NCI-H82 treated with DMSO at 0.1 percent for 48 hours (cell line): ENCODE data around the gene KIDINS220.
A peak's percentile ranks its signal among the peaks of the same experiment; 100 is the strongest.
"Not testable (repeated sequence)": the region's sequence is repeated elsewhere in the genome, so short reads cannot be mapped to it uniquely, and the experiment has no call there.

Source experiments
- DNase-seq: peaks from one replicate; lab custom pipeline; 2025; ENCODE audit not compliant: unreplicated experiment; lab: John Stamatoyannopoulos, UW

KIDINS220 gene

DNA sequence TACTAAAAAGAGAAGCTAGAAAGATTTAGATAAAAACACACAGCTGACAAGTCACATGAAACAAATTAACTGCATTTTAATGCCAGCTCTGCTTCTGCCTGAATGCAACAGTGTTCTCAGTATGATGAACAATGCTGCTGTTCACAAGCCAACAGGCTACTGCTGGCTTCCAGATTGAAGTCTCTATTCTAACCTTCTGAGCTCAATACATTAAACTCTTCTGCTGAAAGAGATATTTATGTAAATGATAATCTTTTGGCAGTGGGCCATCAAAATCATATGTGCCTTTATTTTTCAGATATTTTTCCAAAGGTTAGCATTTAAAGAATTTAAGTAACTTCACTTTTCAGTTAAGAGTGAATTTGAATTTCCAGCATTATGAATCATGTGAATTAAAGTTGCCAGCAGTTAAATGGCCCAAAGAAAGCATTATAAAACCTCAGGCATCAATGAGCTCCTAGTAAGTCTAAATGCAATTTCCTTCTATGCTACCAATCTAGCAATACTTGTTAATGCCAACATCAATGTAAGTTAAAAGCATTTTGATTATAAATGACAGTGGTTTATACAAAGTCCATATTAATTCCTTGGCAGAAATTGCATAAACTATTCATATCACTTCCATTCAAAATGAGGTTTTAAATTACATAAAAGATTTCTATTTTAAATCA lies 83.2 kb downstream of the KIDINS220 start:
- no peak for DNase-seq

DNA sequence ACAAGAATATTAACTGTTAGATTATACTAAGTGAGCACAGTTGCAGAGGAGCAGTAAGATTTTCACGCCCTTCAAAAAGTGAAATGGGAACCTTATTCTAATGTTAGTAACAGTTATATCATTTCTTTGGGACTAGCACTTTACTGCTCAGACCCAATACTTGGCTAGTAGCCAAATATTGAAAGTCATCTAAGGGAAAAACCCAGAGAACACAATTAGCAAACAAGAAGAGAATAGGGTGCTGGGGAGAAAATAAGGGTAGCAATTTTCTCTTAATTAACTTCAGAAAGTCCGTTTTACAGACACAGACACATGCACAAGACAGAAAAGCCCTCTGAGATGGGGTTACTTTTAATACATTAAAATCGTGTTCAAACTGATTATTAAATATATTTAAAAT lies 83.8 kb downstream of the KIDINS220 start:
- no peak for DNase-seq

DNA sequence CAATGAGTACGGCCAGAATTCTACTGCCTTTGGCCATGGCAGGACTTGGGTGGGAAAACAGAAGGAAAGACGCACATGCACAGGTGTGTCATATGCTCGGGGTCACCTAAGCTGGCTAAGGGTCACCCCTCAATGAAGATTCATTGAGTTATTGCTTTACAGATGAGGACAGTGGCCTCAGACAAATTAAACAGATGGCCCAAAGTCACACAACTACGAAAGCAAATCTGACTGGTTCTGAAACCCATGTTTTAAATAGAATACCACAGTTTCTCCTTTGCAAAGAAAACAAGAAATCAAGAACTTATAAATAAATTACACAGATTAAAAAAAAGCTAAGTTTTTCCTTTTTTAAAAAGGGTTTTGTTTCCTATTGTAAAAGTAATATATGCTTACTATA lies 85.0 kb downstream of the KIDINS220 start:
- DNase-seq: peak; percentile 19

DNA sequence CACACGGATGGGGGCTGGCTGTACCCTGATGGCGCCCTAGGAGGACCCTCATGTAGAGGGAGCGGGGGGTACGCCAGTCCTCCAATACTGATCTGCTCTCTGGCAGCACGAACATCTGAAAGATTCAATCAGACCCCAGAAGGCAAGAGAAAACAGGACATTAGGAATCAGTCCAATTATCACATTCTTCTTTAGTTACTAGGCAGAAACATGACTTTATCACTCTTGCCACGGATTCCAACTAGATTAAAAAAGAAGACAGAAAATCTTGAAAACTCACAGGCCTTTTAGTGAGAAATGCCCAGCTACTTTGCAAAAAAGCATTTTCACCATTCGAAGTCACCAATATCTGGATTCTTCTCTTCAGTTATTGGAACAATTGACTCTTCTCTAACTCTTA lies 87.2 kb downstream of the KIDINS220 start:
- no peak for DNase-seq

DNA sequence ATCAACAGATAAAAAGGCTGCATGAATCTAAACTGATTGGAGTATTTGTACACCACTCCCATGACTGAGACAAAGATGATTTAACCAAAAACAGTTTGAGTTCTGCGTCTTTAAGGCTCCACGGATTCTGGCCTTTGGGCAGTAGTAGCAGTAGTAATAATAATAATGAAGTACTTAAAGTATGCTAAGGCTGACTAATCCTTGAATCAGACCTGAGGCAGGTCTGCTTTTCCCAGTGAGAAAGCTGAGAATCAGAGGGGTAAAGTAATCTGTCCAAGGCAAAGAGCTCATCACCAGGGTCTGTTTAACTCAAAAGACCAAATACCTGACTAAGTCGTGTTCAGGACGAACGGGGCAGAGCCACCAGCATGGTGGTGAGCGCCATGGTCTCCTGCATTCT lies 94.2 kb downstream of the KIDINS220 start:
- no peak for DNase-seq

DNA sequence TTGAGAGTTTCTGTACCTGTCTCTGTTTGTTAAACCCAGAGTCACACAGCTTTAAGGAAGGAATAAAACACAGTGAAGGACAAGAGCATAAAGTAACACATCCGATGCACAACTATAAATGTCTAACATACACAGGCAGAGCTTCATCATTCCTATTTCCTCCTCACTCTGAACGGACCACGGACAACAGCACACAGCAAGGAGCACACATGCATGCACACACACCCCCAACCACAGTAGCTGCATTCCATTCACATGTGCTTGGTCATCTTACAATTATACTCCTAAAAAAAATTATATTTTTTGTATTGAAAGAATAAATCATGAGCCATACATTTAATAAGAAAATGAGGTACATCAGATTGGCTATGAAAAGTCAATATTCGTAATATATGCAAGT lies 97.3 kb downstream of the KIDINS220 start:
- no peak for DNase-seq

DNA sequence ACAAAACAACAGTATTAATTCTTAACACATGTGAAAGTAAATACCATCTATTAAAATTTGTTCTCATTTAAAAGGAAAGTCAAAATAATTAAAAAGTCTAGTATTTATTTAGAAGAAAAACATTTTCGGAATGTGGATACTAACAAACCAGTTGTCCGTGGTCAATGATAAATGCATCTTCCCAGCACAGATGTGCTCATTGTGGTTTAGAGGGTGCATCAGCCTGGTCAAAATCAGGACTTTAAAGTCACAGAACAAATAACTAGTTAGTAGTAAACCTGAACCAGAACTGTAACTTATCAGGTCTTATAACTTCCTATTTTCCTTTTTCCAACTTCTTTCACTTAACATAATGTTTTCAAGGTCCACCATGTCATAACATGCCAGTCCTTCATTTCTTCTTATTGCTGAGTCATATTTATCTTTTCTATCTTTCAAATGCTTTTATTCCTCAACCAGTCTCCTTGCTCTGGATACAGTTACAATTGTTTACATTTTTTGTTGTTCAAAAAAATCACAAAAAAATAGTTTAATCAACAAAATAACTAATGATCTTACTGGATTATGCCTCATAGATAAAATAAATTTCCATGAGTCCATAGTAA lies 99.7 kb downstream of the KIDINS220 start:
- no peak for DNase-seq

DNA sequence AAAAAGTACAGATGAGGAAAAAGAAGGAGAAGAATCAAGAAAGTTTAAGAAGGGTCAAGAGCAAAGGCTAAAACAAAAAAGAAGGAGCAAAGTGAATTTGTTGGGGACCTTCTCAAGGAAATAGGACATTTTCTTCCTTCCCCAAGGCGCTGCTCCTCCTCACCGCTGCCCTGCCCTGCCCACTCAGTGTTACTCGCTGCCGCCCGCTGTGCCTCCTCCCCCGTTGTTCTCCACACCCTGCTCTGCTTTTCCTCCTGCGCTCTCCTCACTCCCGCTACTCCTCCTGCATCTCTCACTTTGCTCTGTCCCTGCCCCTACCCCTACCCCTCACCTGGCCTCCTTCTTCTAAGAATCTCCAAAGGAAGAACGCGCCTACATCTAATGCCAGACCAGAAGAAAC lies 104.8 kb downstream of the KIDINS220 start:
- no peak for DNase-seq

DNA sequence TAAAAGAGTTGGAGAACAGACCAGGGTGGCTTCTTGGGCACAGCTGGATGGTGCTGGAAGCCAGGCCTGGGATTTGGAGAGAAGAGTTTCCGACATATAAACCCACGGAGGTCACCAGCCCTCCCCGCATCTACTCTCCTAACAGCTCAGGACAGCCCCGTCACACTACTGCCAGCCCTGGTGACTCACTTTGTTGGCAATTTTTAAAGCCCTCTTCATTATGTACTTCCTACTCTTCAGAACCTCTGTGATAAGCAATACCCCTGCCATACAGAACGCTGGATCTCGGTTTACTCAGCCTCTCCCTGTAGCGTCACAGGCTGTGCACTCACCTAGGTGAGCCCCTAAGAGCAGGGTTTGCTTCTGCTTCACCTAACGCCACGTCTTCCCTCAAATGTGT lies 107.5 kb downstream of the KIDINS220 start:
- DNase-seq: no peak

DNA sequence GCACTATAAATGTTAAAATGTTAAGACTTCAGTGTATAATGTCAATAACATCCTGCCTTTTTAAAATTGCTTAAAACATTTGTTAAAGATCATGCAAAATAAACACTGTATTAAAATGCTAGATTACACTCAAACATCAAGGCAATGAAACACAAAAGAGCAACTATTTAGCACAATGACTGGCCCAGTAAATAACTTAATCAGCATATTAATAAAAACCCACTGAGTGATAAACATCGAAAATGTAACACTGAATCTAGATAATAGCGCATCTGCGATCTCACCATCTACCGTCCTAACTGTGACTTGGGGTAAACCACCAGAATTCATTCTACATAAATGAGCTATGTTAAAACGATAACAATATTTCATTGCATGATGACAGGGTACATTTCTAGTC lies 108.3 kb downstream of the KIDINS220 start:
- not testable (repeated sequence) for DNase-seq

DNA sequence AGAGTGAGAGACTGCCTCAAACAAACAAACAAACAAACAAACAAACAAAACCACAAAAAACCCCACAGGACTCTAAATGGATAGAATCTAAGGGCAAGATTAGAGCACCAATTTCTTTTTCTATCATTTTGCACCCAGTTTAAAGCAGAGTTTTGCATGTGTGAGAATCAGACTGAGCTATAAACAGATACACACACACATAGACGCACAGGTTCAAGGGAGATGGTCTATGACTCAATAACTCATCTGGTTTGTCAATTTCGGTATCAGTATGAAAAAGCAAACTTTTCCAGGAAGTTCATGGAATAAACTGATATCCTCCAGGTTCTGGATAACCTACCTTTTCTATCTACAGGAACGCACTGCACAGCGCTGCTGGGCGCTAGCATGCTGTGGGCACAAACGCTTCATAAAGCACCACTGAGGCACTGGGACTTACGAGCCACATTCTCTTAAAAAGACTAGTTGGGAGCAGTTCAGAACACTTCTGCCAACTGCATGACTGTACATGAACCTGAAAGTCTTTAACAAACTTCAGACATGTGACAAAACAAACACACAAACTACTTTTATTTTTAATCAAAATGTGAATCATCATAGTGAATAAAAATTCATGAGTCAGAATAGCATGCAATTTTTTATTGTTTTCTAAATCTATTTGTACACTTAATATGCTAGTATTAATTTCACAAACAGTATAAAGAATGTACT lies 109.0 kb downstream of the KIDINS220 start:
- no peak for DNase-seq

DNA sequence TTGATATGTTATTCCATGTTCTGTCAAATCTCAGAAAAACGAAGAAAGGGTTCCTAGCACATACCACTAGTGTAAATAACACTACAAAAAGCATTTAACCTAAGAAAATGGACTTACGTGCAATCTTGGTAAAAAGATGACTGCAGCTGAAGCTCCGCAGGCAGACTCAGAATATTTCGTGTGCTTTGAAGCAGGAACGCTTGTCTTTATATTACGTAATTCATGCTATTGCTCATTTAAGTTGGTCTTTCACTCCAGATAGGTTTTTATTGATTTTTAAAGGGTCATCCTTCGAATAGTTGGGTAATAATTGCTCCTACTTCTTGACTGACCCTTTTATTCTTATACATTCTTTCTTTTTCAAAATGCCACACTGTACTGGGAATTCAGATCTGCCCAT lies 111.6 kb downstream of the KIDINS220 start:
- DNase-seq: no peak

DNA sequence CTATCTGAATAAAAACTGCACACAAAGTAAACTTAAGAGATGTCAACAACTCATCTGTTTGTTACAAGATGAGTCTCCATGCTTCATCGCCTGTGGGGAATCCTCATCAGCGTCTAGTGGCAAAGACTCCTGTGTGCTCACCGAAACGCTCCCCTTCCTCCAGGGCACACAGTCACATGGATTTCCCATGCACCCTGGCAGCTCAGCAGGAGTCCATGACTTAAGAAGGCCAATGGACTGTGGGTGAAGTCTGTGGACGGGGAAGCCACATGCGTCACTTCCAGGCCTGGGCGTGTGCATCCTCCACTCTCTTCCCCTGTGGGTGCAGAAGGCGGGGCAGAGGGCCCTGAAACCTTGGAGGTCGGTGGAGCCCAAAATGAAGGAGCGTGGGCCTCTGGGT lies 114.4 kb downstream of the KIDINS220 start:
- no peak for DNase-seq

DNA sequence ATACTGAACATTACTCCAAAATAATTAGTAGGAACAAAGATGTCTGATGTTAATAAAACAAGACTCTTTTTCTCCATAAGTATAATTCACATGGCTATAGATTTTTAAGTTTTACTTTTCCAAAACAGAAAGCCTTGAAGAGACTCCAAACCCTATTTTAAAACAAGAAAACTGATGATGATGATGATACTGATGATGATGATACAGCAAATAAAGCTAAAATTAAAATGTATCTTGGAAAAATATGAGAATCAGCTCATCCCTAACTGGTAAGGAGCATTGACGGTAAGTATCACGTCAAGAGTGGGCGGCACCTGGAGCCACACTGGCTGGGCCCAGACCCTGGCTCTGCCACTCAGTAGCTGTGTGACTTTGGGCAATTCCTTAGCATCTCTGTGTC lies 116.0 kb downstream of the KIDINS220 start:
- DNase-seq: no peak

DNA sequence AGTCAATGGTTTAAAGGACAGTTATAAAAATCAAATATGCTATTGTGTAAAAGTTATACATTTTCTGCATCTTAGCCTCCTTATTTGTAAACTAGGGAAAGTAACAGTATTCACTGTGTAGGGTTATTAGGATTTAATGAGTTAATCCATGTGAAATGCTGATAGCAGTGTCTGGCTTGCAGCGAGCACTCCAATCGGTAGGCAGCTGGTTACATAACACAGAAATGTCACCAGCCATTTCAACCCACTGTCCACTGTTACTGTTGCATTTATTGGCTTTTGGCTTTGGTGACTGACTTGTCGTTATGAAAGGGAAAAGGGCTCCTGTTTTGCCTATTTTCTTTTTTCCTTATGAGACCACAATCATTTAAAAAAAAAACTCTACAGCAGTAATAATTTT lies 116.7 kb downstream of the KIDINS220 start:
- DNase-seq: no peak

DNA sequence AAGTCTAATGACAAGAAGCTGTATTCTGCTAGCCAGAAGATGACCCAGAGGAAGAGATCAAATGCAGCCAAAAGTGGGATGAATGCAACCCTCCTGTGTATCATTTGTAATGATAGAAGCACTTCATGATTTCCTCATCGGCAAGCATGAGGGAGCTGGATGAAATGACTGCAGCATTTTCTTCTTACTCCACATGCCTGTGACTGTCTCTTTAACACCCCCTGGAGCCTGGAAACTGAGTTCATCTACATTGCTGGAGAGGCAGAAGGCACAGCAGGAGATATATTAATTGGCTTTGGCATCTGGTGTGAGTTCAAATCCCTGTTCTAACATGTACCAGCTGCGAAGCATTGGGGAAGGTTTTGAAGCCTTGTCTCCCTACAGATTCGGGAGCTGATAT lies 117.9 kb downstream of the KIDINS220 start:
- peak; percentile 50 for DNase-seq

DNA sequence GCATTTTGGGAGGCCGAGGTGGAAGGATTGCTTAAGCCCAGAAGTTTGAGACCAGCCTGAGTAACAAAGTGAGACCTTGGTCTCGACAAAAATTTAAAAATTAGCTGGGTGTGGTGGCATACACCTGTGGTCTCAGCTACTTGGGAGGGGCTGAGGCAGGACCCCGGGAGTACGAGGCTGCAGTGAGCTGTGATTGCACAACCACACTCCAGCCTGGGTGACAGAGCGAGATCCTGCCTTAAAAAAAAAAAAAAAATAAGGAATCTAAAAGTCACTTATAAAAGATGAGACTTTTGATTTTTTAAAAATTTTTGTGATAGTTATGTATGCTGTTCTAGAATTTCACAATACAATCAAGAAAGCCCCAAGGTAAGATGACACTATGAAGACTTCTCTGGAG lies 122.4 kb downstream of the KIDINS220 start:
- DNase-seq: no peak

DNA sequence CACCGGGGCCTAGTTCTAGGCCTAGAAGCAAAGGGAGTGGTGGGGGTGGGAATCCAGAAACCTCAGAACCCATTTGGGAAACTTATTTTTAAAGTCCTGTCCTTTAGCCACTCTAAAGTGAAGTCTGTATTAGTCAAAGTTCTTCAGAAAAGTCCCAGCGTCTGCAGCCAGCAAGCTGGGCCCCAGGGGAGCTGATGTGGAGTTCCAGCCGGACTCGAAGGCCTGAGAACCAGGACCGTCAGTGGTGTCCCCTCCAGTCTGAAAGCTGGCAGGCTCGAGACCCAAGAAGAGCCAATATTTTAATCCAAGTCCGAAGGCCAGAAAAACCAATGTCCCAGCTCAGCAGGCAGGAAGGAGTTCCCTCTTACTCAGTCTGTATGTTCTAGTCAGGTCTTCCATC lies 123.1 kb downstream of the KIDINS220 start:
- DNase-seq: no peak

DNA sequence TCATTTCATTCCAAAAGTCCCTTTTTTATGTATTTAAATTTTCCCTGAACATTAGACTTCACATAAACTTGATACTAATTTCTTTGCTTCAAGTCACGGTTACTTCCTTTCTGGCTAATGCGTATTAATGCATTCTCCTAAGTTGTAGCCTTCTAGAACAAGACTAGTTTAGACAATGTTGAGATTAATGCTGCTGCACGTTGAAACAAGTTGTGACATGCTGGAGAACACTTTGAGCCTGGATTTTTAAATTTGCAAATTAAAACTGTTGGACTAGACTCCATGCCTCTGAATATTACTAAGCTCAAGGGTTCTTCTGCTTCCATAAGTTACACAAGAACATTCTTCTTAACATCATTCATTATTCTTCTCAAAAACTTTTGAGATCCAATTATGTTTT lies 126.5 kb downstream of the KIDINS220 start:
- no peak for DNase-seq

DNA sequence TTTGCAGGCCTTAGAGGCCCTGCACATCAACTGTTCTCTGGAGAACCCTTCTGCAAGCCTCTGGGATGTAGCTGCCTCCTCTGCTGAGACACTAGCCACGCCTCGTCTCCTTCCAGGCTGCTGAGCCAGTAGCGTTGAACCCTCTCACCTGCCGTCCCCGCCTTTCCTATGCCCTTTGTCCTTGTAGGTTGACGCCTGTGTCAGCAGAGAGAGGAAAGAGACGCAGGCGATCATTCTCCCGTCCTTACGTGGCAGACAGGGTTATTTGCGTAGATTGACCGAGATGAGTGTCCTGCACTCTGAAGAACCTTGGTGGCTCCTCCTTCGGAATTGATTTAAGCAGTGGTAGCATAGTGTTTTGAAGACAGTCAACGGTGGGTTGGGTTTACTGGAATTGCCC lies 127.8 kb downstream of the KIDINS220 start:
- no peak for DNase-seq

DNA sequence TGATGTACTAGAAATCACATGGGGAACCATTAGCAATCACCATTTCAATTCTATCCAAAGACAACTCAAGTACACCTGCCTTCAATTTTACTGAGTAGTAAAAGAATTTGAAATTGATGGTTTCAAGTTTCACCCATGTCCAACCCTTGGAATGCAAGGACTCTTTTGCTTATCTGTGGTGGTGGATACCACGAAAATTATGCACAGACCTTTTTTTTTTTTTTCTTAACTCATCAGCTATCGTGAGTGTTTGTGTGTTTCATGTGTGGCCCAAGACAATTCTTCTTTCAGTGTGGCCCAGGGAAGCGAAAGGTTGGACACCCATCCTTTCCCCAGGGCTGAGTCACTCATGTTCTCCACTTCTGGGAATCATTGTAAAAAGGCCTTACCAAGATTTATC lies 132.5 kb downstream of the KIDINS220 start:
- DNase-seq: no peak

DNA sequence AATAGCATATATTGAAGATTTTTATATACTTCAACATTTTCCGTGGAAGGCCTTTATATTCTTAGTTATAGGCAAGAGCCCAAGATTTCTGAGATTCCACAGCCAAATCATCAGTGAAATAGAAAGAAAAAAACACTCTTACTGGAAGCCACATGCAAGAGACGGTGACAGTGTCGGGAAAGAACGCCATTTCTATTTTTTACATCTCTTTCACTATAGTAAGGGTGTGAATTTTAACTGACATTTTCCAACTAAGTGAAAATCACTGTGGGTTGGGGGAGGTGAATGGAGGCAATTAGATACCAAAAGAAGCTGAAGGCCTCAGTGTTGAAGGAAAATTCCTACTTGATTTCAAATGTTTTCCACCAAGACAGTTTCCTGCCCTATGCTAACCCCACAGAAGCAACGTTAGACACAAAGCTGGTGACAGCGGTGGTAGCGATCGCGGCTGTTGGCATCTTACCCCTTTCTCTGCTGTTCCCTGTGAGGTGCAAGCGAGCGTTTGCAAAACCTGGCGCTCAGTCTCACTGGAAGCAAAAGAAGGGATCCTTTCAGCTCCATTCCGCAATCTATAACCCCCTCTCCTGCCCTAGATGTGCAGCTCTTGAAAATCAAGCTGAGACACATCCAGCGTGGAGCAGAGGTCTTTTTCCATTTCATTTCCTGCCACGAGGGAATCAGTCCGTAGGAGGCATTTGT lies 135.6 kb downstream of the KIDINS220 start:
- DNase-seq: no peak
